T-helper 2 cell (primary cell): ENCODE measurements around the gene NTHL1.
A peak's percentile ranks its signal among the peaks of the same experiment; 100 is the strongest.

Experiments
- DNase-seq, 5 experiments: peaks; one replicate each; pipeline versions ENCODE4 v3.0.0 to v3.0.0-alpha.2; 2012 to 2022

The NTHL1 gene

GRCh38 chr16:1991135-1991551 is 56.5 kb downstream of the NTHL1 start:
- DNase-seq, result peak in 3 of 5 experiments; percentile 25 to 71 (median 61)

- DNase-seq, result peak in 2 of 5 experiments; percentile 28 to 46
These were observed 57.1 kb downstream of the NTHL1 start for GRCh38 chr16:1990351-1991134.

- no peak for DNase-seq
These were observed 57.6 kb downstream of the NTHL1 start for GRCh38 chr16:1990101-1990350.
